GM19328 (cell line): ENCODE measurements around the gene TK2.

Experiments used
- ATAC-seq: cut with Tn5 transposase; IDR thresholded peaks from one replicate; pipeline ENCODE4 v1.9.1; 2021; ENCODE audit warnings: mild to moderate bottlenecking, moderate library complexity; ENCODE audit not compliant: unreplicated experiment

Gene TK2

DNA sequence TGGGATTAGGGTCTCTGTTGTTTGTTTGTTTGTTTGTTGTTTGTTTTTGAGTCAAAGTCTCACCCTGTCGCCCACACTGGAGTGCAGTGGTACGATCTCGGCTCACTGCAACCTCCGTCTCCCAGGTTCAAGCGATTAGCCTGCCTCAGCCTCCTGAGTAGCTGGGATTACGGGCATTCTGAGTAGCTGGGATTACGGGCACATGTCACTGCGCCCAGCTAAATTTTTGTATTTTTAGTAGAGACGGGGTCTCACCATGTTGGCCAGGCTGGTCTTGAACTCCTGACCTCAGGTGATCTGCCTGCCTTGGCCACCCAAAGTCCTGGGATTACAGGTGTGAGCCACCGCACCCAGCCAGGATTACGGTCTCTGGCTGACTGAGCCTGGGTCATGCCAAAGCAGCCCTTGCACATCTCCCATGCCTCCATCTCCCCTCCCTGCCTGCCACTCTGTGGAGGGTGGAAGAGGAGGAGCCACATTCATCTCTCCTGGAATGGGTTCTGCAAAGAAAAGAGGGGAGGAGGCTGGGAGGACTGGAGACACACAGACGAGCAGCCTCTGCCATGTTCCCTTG is 63.6 kb downstream of the TK2 start:
- ATAC-seq, result no peak

DNA sequence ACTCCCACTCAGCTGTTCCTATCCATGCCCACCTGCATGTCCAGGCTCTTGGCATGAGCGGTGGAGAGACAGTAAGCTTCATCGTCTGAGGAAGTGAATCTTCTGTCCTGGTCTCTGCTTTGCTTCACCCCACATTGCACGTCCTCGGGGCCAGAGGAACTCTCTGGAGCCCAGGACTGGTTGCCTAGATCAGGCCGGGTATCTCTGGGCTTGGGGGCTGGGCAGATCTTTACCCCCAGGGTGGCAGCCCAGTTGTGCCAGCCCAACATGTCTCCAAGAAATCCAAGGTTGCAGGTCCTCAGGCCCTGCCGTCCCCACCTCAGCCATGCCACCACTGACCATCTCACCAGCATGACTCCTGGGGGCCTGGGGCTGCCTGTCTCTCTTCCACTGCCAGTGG is 64.5 kb downstream of the TK2 start:
- ATAC-seq, result no peak

DNA sequence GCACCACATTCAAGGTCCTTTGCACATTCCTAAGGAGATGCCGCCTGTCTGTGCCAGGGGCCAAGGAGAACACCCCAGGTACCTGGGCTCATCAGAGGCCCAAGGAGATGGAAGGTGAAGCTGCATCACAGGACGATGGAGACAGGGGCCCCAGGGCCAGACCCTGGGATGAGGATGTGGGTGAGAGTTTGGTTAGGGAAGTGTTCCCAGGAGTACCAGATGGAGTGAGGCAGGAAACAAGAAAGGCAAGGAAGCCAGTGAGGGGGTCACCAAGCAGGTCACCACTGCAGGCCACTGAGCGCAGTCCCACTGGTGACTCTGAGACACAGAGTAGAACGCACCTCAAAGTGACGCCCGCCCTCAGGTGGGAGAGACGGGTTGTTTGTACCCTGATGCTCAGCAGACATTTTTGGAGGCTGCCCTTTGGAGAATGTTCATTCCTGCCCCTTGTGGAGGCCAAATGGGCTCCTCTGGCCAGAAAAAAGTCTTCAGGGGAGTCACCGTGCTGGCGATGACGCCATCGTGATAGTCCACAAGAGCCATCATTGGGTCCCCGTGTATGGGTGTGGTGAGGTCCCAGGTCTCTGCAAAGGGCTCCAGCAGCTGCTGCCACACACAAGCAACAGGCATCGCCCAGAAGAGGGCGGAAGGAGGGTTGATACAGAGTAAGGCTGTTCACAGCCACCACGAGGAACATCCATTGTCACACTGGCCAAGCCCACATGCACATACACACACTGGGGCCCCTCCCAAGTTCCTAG is 65.3 kb downstream of the TK2 start:
- ATAC-seq, result no peak

DNA sequence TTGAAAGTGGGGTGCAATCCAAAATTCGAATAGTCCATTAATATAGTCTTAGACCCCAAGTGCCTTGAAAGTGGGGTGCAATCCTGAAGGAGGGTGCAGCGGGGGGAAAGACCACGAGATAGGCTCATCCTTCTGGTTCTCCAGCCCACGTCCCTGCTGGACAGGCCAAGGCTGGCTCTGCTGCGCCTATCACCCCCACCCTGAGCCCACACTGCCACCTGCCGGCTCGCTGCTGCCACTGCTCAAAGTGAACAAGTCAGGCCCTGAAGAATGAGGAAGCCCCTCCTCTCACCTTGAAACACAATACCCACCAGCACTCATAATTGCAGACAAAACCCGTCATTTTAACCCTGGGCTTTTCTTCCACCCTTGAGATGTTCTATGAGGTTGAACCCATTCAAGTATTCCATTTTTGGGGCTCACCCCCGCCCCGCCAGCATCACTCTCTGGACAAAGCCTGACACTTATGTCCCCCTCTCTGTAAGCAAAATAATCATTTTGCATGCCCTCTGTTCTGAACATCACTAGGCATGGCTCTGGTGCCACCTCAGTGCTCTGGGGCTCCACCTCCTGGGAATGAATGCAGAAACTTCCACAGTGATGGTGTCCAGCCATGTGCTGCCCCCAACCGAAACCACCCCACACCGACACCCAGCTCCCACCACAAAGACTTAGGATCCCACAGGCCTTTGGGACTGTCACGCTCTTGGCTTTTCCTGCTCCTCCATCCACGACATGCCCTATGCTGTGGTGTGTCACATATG is 66.1 kb downstream of the TK2 start:
- ATAC-seq, result peak; percentile 62

DNA sequence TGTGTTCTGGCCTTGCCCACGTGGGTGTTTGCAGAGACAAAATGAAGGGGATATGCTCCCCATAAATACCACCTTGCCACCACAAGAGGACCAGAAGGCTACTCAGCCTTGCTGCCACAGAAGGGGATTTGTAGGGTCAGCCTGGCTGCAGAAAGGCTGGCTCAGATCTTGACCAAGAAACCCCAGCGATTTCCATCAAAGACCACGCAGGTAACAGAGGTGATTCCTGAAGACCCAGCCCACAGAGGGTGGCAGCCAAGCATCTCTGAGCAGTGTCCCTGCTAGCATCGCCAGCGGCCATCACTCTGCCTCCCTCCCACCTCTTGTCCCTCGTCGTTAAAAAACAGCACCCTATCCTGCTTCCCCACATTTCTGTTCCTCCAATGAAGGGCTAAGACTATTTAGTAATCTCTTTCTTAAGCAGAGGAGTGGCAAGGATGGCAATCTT is 68.0 kb downstream of the TK2 start:
- no peak for ATAC-seq

DNA sequence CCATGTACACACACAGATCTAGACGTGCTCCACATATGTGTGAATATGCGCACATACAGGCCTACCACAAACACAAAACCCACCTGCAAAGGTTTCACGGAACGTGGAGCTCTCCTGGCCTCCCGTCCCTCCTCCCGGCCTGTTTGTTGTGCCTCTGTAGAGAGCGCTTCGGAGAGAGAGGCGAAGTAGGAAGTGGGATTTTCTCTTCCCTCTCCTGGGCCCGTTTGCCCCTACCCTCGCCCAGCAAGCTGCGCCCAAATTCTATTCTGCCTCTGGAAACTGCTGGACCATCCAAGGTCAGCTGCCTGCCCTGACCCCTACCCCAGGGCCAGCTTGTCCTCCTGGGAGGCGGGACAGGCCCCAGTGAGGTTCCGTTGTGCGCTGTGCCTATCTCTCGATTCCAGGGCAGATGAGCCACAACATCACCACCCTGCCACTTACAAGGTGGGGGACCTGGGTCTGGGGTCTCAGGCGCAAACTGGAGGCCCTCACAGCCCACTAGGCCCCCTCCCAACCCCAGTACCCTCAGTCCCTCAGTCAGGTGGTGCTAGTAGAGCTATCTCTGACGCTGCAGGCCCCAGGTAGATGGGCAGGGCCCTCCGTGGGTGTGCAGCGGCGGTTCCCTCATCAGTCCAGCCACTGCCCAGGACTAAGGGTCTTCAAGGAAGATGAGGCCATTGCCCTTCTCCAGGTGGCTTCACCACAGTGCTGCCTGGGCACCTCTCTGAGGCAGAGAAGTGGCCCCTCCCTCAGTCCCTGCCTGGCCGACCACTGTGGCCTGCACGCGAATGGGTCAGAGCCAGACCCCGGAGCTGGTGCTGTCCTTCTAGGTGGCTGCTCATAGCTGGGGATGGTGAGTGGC is 68.6 kb downstream of the TK2 start:
- ATAC-seq, result no peak

DNA sequence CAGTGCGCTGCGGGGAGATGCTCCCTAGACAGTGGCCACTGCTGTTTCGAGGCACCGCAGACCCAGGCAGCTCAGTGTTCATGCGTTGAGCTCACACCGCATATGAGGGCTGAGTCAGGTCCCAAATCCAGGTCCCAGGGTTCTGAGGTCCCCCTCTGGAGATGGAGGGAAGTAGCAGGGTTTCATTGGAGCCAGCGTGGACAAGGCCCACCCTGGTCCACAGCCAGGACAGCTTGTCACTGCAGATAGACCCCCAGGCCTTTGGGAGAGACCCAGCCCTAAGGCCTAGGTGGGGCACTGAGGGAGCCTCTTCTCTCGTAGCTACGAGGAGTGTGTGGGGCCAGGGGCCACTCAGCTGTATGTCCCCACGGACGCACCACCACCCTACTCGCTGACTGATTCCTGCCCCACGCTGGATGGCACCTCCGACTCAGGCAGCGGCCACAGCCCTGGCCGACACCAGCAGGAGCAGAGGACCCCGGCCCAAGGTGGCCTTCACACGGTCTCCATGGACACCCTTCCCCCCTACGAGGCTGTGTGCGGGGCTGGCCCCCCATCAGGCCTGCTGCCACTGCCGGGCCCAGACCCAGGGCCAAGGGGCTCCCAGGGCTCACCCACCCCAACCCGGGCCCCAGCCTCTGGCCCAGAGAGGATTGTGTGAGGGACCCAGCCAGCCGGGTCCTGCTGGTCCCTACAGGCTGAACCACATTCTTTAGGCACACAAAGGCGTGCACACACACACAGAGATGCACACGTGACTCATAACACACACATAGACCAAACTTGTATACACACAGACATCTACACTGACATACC is 69.4 kb downstream of the TK2 start:
- ATAC-seq, result no peak

DNA sequence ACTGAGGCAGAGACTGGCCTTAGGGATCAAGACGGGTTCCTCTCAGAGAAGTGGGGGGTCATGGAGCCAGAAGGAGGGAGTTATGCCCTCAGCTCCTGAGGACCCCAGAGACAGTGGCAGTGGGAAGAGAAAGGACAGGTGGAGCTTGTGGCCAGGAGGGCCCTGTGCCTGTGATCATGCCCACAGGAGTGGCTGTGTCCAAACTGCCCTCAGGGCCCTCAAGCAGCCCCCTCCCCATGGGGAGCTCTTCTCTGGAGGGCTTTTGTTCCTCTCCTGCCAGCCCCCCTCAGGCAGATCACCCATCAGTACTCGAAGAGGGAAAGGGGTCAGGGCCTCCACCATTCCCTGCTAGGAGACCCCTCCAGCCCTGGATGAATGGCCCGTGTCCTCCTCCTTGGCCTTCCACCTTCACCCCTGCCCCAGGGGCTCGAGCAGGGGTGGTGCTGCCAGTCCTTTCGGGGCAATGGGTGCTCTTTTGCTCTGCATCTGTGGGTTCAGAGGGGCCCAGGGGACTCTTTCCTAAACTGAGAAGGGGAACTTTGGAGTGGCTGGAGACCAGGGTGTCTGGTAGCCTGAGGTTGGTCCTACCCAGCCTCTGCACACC is 70.2 kb downstream of the TK2 start:
- ATAC-seq, result no peak

DNA sequence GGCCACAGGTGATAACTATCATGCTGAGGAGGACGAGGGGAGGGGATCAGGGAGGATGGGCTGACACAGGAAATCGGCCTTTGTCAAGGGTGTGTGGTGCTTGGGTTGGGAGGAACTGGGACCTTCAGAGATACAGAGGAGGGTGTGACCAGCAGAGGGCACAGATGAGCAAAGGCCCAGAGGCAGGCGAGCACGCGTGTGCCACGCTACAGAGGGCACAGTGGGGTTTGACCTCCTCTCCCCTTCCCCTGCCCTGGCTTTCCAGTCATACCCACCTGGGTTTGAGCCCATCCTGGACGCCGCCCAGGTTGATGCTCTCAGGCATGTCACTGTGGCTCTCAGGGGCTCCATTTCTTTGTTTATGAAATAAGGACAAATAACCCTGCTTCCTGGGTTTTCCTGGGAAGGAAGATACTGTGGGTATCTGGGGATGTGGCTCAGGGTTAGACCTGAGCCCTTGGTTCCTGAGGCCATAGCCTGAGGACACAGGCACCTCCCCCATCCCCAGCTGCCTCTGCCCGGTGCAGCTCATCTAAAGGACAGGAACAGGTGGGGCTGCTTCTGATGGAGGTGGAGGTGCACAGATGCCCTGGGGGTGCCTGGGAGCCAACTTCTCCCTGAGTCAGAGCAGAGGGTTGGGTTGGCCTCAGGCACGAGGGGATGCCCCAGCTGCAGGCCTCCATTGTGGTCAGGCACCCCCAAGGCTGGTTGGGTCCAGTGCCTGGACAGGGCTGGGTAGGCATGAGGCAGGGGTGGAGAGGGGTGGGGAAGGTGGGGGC is 71.0 kb downstream of the TK2 start:
- ATAC-seq, result no peak

DNA sequence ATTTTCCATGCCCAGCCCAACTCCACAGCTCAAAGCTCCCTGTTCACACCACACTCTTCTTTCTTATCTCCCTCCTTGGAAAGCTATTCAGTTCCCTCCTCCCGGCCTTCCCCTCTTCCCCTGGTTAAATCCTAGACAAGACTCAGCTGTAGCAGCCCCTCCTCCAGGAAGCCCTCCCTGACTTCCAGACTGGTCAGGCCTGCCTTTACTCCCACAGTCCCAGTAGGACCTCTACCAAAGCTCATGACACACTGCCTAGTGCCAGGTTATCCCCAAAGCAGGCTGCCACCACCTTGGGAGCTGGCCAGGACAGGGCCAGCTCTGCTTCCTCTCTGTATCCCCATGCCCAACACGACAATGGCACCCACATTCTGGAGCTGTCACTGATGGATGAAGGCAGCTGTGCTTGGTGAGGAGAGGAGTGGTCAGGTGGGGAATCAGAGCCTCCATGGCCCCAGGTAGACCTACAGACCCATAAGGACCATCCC is 72.8 kb downstream of the TK2 start:
- ATAC-seq, result no peak

DNA sequence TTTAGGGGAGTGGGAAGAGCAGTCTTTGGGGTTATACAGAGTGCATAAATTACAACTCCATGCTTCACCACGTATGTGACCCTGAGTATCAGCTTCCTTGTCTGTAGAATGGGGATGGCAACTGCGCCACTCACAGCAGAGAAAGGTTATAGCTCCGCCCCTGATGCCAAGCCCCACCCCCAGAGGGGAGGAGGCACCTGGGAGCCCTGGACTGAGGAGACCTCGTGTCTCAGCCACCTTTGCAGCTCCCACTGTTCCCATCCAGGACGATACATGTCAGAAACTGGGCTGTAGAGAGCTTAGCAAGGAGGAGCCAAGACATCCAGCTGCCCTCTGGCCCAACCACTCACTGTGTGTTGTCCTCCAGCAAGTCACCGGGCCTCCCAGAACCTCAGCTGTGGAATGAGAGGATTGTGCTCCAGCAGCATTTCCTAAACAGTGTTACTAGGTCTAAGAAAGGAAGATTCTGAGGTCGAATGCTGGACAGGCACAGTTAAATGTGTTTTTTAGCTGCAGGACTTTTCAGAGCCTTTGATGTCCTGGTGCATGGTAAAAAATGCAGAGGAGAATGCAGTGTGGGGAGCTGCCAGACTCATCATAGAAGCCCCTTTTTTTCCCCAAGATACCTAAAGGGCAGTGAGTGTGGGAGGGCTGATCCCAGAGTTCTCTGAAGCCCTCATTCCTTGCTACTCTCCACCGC is 73.4 kb downstream of the TK2 start:
- no peak for ATAC-seq

DNA sequence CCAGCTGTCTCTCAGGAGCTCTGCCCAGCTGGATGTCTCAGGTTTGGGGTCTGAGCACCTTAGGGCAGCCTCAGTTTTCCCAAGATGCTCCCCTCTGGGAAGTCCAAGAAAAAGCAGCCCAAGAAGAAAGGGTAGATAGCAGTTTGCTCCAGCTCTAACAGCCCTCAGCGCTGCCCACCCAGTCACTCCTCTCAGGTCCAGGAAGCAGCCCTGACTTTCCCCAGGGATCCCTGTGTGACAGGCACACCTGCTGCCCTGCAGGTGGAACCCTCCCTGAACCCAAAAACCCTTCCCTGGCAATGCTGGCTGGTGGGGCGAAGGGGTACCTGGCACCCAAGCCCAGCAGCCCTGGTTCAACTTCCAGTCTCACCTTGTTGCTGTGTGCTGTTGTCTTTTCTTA is 74.7 kb downstream of the TK2 start:
- ATAC-seq, result no peak

DNA sequence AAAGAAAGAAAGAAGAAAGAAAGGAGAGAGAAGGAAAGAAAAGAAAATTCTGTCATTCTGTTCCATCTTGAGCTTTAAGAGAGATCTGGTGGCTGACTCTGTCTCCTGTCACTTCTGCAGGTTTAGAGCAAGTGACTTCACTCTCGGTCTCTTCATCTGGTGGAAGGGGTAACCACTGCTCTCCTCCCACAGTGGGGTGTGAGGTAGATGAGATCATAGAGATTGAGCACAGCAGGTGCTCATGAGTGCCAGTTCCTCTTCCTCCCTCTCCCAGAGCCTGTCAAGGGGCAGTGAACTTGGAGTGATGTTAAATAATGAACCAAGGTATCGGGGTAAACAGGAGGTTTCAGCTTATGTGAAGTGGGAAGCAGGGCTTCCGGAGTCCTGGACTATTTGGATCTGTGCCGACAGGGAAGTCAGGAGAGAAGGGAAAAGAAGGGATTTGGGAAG is 75.1 kb downstream of the TK2 start:
- ATAC-seq, result peak; percentile 79

DNA sequence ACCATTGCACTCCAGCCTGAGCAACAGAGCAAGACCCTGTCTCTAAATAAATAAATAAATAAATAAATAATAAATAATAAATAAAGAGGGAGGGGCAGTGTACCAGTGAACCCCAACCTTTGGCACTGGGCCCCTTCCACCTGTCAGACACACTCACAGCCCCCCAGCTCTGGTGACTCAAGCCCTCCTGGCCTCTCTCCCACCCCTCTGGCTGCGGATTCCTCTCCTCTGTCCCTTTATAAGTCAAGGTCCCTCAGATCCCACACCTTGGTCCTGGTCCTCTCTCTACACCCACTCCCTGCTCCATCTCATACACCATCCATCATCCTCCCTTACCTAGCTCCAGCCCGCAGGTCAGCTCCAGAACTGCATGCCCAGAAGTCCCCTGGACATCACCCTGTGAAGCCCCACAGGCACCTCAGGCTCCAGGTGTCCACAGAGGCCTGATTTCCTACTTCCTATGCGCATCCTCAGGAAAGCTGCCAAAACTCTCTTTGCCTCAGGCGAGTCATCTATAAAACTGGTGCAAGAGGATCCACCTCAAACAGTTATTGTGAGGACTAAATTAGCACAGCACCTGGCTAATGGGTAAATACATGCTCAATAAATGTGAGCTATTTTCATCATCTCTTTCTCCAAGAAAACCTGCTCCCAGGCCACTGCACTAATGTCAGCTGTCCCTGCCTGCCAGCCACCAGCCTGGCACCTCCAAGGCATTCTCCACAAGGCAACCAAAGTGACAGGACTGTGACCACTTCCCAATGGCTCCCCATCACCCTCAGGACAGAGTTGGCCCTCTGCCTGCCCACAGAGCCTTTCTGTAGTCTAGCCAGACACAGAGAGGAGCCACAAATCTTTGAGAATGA is 76.0 kb downstream of the TK2 start:
- ATAC-seq, result no peak

DNA sequence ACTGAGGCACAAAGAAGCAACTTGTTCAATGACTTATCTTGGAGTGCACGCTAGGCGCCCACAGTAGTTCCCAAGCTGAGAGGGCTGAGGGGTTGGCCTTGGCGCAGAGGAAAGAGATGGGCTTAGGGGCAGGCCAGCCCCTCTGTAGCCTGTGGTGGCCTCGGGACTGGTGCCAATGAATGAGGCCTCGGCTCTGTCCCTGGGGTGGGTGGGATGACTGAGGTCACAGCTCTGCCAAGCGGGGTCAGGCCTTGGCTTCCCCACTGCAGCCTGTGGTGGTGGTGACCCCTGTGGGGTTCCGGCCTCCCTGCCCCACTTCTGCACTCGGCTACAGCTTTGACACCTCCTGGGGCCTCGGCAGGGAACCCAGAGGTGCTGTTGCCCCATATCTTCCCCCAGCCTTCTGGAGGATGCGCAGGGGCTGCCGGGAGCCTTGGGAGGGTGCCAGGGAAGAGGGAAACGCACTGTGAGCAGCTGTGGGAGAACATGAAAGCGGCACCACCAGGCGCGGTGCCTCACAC is 76.8 kb downstream of the TK2 start:
- ATAC-seq, result no peak

DNA sequence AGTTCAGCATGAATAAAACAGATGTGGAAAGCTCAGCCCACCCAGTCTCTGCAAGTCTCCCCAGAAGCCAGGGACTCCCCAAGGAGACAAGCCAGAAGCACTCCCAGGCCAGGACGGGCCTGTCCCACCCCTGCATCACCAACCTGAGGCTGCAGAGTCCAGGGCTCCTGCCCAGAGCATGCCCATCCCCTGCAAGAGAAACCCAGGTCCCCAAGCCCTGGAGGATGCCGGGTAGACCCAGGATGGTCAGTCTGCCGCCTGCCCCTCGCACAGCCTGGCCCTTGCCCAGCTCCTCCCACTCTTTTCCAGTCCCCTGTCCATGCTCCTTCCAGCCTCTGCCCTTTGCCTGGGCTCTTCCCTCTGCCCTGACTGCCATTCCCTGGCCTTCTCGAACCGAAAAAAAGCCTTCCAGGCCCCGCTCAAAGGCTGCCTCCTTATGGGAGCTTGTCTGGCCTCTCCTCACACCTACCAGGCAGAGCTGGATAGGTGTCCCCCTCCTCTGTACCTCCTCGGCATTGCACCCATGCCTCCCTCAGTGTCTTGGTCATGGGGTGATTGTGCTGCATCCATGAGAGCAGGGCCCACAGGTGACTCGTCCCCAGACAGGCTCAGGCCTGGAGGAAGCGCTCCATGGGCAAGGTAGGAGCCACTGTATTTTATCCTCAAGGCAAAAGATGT is 78.1 kb downstream of the TK2 start:
- no peak for ATAC-seq

DNA sequence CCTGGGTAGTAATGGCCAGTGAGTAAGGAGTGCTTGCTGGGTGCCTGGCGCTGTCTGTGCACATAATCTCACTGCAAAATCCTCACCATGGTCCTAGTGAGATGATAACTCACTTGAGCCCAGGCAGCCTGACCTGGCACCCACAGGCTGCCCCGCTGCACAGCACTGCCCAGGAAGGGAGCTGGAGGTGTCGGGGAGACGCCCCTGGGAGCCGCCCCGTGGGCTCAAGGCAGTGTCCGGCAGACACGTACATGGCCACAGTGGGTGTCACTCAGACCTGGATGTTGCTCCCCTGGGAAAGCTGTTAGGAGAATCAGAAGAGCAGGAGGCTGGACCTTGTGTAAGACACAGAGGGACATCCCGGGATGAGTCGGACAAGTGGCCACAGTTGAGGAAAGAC is 78.7 kb downstream of the TK2 start:
- ATAC-seq, result no peak
